ENCODE data around the gene CSMD2.

- TF ChIP-seq CTCF (conservative IDR thresholded peaks at IDR 0.05; ENCODE audit: low read length): no peak
- TF ChIP-seq EZH2phosphoT487 (IDR thresholded peaks at IDR 0.05; ENCODE audit: borderline replicate concordance, low read depth, low read length): no peak
Observed at GRCh38 chr1:33464552-33464951, 700.5 kb downstream of the CSMD2 start.
